ENCODE measurements around the gene MTR.
"Not testable (repeated sequence)": the region's sequence is repeated elsewhere in the genome, so short reads cannot be mapped to it uniquely, and the experiment has no call there.

DNA sequence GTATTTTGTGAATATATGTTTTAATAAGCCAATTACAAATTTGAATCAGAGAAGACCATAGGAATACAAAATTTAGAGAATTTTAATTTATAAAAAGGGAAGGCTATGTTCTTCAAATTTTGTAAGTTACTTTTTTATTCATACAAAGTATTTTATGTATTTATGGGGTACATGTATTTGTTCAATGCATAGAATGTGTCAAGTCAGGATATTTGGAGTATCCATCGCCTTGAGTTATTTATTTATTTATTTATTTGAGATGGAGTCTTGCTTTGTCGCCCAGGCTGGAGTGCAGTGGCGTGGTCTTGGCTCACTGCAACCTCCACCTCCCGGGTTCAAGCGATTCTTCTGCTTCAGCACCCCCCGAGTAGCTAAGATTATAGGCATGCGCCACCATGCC is 116.0 kb downstream of the MTR start:
- TF ChIP-seq POLR2A (IDR thresholded peaks at IDR 0.05; ENCODE audit: low read length); HDAC2 (IDR thresholded peaks at IDR 0.05); BCL3 (IDR thresholded peaks at IDR 0.05); ESRRA (IDR thresholded peaks at IDR 0.05; ENCODE audit: borderline replicate concordance, low read length); FOSL2 (IDR thresholded peaks at IDR 0.05); FOSL2 (CRISPR knock-in tag; IDR thresholded peaks at IDR 0.05); PBX3 (IDR thresholded peaks at IDR 0.05); EP300 (IDR thresholded peaks at IDR 0.05): not testable (repeated sequence)
- TF ChIP-seq, protein P1, sequence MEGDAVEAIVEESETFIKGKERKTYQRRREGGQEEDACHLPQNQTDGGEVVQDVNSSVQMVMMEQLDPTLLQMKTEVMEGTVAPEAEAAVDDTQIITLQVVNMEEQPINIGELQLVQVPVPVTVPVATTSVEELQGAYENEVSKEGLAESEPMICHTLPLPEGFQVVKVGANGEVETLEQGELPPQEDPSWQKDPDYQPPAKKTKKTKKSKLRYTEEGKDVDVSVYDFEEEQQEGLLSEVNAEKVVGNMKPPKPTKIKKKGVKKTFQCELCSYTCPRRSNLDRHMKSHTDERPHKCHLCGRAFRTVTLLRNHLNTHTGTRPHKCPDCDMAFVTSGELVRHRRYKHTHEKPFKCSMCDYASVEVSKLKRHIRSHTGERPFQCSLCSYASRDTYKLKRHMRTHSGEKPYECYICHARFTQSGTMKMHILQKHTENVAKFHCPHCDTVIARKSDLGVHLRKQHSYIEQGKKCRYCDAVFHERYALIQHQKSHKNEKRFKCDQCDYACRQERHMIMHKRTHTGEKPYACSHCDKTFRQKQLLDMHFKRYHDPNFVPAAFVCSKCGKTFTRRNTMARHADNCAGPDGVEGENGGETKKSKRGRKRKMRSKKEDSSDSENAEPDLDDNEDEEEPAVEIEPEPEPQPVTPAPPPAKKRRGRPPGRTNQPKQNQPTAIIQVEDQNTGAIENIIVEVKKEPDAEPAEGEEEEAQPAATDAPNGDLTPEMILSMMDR (IDR thresholded peaks at IDR 0.05) = not testable (repeated sequence)
